Glomerular visceral epithelial cell (primary cell): ENCODE measurements around the gene PDCD7.
"Not testable (repeated sequence)": the region's sequence is repeated elsewhere in the genome, so short reads cannot be mapped to it uniquely, and the experiment has no call there.

Experiments
- DNase-seq: peaks from one replicate; pipeline ENCODE4 v3.0.0-alpha.2; 2016; ENCODE audit errors: extremely low spot score

Gene PDCD7, protein sequence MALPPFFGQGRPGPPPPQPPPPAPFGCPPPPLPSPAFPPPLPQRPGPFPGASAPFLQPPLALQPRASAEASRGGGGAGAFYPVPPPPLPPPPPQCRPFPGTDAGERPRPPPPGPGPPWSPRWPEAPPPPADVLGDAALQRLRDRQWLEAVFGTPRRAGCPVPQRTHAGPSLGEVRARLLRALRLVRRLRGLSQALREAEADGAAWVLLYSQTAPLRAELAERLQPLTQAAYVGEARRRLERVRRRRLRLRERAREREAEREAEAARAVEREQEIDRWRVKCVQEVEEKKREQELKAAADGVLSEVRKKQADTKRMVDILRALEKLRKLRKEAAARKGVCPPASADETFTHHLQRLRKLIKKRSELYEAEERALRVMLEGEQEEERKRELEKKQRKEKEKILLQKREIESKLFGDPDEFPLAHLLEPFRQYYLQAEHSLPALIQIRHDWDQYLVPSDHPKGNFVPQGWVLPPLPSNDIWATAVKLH

DNA sequence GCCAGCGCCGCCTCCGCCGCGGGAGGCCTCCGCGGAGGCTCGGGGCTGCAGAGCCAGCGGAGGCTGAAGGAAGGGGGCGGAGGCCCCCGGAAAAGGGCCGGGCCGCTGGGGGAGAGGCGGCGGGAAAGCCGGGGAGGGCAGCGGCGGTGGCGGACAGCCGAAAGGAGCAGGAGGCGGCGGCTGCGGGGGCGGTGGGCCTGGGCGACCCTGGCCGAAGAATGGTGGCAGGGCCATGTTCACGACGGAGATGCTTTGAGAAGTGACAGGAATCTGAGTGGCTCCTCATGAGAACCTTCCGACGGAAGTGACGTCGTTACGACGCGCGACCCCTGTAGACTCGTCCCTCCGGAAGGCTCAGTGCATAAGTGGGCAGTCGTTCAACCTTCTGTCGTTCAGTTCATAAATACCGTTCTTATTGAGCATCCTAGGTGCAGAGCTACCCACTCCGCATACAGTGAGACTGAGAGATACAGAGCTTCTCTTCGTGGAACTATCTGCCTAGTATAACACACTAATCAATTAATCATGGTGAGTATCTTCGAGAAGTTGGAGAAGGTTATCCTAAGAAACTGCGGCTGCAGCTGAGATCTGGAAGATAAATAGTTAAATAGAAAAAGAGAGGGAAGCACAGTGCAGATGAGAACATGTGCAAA, at the start of gene PDCD7:
Gene PDCD7, minus strand, starts transcription at position 261 of the 653 bp plus-strand sequence. Its CDS starts 27 bp downstream, at position 234.
- peak; percentile 85 for DNase-seq

GRCh38 chr15:65182538-65182937, 48.9 kb upstream of the PDCD7 start:
- DNase-seq, result no peak

GRCh38 chr15:65181582-65182353, 48.2 kb upstream of the PDCD7 start:
- not testable (repeated sequence) for DNase-seq

GRCh38 chr15:65180167-65180566, 46.6 kb upstream of the PDCD7 start:
- DNase-seq, result no peak

- peak; percentile 53 for DNase-seq
Measured at GRCh38 chr15:65177901-65178300, 44.3 kb upstream of the PDCD7 start.

GRCh38 chr15:65176056-65176455, 42.4 kb upstream of the PDCD7 start:
- DNase-seq, result no peak

DNA sequence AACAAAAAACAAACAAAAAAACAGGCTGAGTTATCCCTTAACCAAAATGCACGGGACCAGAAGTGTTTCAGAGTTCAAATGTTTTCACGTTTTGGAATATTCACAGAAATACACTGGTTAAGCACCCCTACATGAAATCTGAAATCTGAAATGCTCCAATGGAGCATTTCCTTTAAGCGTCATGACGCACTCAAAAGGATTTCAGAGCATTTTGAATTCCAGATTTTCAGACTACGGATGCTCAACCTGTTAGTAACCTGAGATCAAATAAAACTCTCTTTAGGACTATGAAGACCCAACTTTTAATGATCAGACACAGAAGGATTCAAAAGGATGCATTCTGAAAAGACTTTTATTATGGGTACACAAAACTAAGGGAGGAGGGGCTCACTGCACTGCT, 41.9 kb upstream of the PDCD7 start:
- peak; percentile 74 for DNase-seq

GRCh38 chr15:65174509-65174908, 40.9 kb upstream of the PDCD7 start:
- no peak for DNase-seq

- no peak for DNase-seq
Measured at GRCh38 chr15:65172531-65172930, 38.9 kb upstream of the PDCD7 start.

- no peak for DNase-seq
Measured at GRCh38 chr15:65171428-65171827, 37.8 kb upstream of the PDCD7 start.

DNA sequence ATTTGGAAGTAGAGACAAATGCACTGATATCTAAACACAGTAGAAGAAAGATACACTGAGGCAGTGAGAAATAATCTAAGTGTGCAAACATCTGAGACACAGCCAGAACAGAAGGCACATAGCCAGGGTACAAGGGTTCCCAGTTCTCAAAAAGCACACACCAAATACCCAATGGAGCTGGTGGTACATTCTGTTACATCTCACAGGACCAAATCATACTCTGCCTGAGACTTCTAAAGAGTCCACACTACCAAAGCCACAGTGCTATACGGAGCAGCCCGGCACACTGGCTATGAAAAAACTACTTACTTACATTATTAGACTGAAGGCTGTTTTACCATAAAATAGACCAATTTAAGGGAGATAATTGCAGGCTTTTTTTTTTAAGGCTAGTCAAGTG, 32.3 kb upstream of the PDCD7 start:
- no peak for DNase-seq

DNA sequence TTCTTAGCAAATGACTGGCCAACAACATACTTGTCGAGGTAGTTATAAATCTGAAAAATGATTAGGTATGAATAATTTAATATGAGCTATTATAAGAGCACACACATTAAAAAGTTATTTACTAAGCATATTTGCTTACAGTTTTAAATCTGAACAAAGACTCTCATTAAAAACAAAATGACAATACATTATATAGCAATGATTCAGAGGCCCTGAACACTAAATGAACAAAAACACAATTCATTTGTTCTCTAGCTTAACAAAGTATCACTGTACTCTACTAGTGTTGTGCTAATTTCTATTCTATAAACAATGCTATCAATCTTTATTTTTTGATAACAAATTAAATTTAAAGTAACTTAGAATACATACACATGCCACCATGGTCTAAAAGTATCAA, 30.5 kb upstream of the PDCD7 start:
- DNase-seq, result no peak

GRCh38 chr15:65163041-65163440, 29.4 kb upstream of the PDCD7 start:
- no peak for DNase-seq

DNA sequence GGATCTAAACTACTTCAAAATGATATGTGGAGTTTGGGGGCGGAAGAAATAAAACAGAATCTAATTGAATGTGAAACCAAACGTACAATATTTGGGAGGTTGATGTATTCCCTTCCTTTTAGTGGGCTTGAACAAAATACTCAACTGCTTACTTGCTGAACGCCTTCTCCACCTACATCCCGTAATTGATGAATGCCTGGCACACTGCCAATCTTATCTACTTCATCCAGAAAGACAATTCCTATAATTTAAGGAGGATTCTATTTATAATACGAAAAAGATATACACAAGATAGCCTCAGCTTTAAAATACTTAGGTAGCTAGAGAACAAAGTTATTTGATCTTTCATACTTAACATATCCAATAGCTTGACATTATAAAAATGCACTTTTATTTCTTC, 23.1 kb upstream of the PDCD7 start:
- no peak for DNase-seq

DNA sequence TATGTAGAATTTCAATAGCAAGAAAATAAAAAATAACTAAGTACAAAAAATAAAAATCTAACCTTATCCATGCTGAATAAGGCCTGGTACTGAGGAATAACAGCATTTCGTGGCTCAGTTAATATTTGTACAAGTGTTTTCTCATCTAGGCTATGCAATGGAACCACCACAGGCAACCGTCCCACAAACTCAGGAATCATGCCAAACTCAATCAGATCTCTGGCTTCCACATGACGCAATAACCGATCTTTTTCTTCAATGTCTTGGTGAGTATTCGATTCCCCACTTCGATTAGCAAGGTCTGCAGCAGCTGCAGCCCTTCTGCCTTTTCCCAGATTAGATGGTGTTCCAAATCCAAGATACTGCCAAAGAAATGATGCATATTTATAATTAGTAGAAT, 21.1 kb upstream of the PDCD7 start:
- no peak for DNase-seq

- no peak for DNase-seq
Measured at GRCh38 chr15:65147902-65148301, 14.3 kb upstream of the PDCD7 start.

GRCh38 chr15:65146438-65146837, 12.8 kb upstream of the PDCD7 start:
- DNase-seq, result no peak

DNA sequence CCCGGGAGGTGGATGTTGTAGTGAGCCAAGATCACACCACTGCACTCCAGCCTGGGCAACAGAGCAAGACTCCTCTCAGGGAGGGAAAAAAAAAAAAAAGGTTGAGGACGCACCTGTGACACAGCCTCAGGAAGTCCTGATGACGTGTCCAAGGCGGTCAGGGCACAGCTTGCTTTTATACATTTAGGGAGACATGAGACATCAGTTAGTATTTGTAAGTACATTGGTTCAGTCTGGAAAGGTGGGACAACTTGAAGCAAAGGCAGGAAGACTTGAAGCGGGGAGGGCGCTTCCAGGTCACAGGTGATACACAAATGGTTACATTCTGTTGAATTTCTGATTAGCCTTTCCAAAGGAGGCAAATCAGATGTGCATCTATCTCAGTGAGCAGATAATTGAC, 5.0 kb upstream of the PDCD7 start:
- not testable (repeated sequence) for DNase-seq

- DNase-seq, result not testable (repeated sequence)
Measured at GRCh38 chr15:65137893-65138292, 4.3 kb upstream of the PDCD7 start.

DNA sequence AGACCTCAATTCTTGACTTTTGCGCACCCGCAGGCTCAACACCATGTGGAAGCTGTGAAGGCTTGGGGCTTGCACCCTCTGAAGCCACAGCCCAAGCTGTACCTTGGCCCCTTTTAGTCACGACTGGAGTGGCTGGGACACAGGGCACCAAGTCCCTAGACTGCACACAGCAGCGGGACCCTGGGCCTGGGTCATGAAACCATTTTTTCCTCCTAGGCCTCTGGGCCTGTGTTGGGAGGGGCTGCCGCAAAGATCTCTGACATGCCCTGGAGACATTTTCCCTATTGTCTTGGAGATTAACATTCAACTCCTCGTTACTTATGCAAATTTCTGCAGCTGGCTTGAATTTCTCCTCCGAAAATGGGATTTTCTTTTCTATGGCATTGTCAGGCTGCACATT, 3.5 kb upstream of the PDCD7 start:
- not testable (repeated sequence) for DNase-seq

- DNase-seq, result no peak
Measured at GRCh38 chr15:65134538-65134937, 930 bp upstream of the PDCD7 start.

- DNase-seq, result peak; percentile 45
Measured at GRCh38 chr15:65132878-65133547, 595 bp downstream of the PDCD7 start.
